Prostate gland (tissue), 2 donors: ENCODE data around the gene TMEM208. TPM values are rescaled to one million over a fixed set of nuclear protein-coding genes. Genes with fewer than 3 reads are reported as not detected.

ENCODE experiments used
- DNase-seq: peaks from one replicate; pipeline ENCODE4 v3.0.0-alpha.2; 2019; ENCODE audit warnings: low spot score
- H3K27ac ChIP-seq, 2 donors: fragments of 200-600 bp; sonication (generic); 2 replicates each; pipeline ENCODE4 v1.5.1; 2017 to 2019
- H3K27me3 ChIP-seq: fragments of 200-600 bp; sonication (generic); replicated peaks from 2 replicates; pipeline ENCODE4 v1.5.1; 2019; ENCODE audit not compliant: insufficient read depth
- H3K36me3 ChIP-seq, 2 donors: fragments of 200-600 bp; sonication (generic); 1 replicate in 1 of 2; 2 replicates in 1 of 2; pipeline versions ENCODE4 v1.5.1 to v1.8.1; 2017 to 2019
- H3K4me1 ChIP-seq: fragments of 200-600 bp; sonication (generic); replicated peaks from 2 replicates; pipeline ENCODE4 v1.5.1; 2019
- H3K4me3 ChIP-seq, 2 donors: fragments of 200-600 bp; sonication (generic); 2 replicates each; pipeline ENCODE4 v1.5.1; 2017 to 2019
- H3K9me3 ChIP-seq: fragments of 200-600 bp; sonication (generic); 2 replicates; pipeline ENCODE4 v1.5.1; 2017
- CTCF ChIP-seq, 4 experiments: fragments of 200-600 bp in 2 of 4; fragments of 450-650 bp in 2 of 4; sonication (generic) in 2 of 4; IDR thresholded peaks; 1 replicate in 3 of 4; 2 replicates in 1 of 4; pipeline ENCODE4 v1.5.1; 2016 to 2019; ENCODE audit warnings: antibody characterized with exemption in 4 of 4, mild to moderate bottlenecking in 2 of 4, moderate library complexity in 2 of 4
- POLR2A ChIP-seq: fragments of 450-650 bp; IDR thresholded peaks from one replicate; pipeline ENCODE4 v1.6.1; 2016; ENCODE audit warnings: antibody characterized with exemption, mild to moderate bottlenecking
- POLR2AphosphoS5 ChIP-seq: sonication (generic); formaldehyde crosslinking; IDR thresholded peaks from one replicate; pipeline ENCODE4 v1.6.1; 2017; ENCODE audit warnings: antibody characterized with exemption
- WGBS: methylation state at CpG from one replicate; pipeline ENCODE4 v1.1.5; 2018; 5-methylcytosine and 5-hydroxymethylcytosine counted together
- intact Hi-C: fragments of 100-400 bp; cut with DNase I; formaldehyde crosslinking; loops from one replicate; pipeline ENCODE4 v1.14.2; 2022
- microRNA counts, 2 donors: library from miRNA; unstranded; fragments of <30 nt; microRNA quantifications; one replicate each; lab custom pipeline; 2016 to 2017
- microRNA-seq: library from miRNA; unstranded; fragments of <30 nt; microRNA quantifications from one replicate; pipeline ENCODE4, GENCODE V29; 2016
- small RNA-seq, 2 donors: library from RNA; depleted of rRNA; stranded (forward); fragments of <200 nt; gene quantifications; one replicate each; pipeline ENCODE3, GENCODE V24; 2016
- total RNA-seq, 2 donors: library from RNA; depleted of rRNA; stranded (reverse); fragments of >200 nt; gene quantifications; one replicate each; pipeline ENCODE4 v1.1.0, GENCODE V29; 2016

TMEM208 gene
- total RNA-seq, 2 donors from 2014 or later, result 39.1 to 57.1 TPM

GRCh38 chr16:67277999-67278772 lies 51.3 kb downstream of the TMEM208 start:
- TF ChIP-seq POLR2A (no peak), POLR2AphosphoS5 (no peak), CTCF (IDR thresholded peaks at IDR 0.05) (no peak)
- DNase-seq, result no peak
- WGBS, result 64% methylated on average over 13 of the region's 13 CpGs
- H3K27ac ChIP-seq, result peak overlapping the region; percentile 1 to 22
- intact Hi-C loops, result no loop called here
- peak overlapping the region; percentile 44 to 48 for H3K4me3 ChIP-seq
- peaks cover 4% of the 10 kb centered on the region for H3K4me1 ChIP-seq
- H3K27me3 ChIP-seq, result no peaks in the 10 kb centered on the region
- no peaks in the 10 kb centered on the region for H3K36me3 ChIP-seq
- H3K9me3 ChIP-seq, result no peaks in the 10 kb centered on the region

MicroRNAs encoded within 50 kb of the gene (microRNA counts, 767-probe panel; counts per million panel counts)
- microRNA hsa-miR-328 (lab: Ali Mortazavi, UCI), result 431 to 1,799 counts per million in 2 donors

Small RNA genes lying within 50 kb of the gene (microRNA-seq; reads per million reads assigned to microRNA genes)
- gene MIR328, result 414 reads per million, percentile 84 among the genes with 10 or more reads in this experiment

Small RNA genes lying within 50 kb of the gene (small RNA-seq; reads per million reads assigned to genes)
- gene MIR328, result 8.5 to 21.2 reads per million in 2 donors

Other genes with a start within 250 kb of the TMEM208 start
- gene CES4A, start 238.5 kb upstream of the TMEM208 start, total RNA-seq, result 10 to 100 TPM in 1 of 2 donors, 1 to 10 TPM in 1; 1.4 to 10.7 TPM
- gene CBFB, start 198.0 kb upstream of the TMEM208 start, total RNA-seq, result 10 to 100 TPM; 27.0 to 46.2 TPM
- gene PHAF1, start 117.2 kb upstream of the TMEM208 start, total RNA-seq, result 10 to 100 TPM; 30.1 to 31.9 TPM
- 10 to 100 TPM; 32.1 to 37.3 TPM for gene B3GNT9, start 76.1 kb upstream of the TMEM208 start, total RNA-seq
- gene TRADD, start 67.2 kb upstream of the TMEM208 start, total RNA-seq, result 10 to 100 TPM; 33.3 to 56.3 TPM
- gene FBXL8, start 67.2 kb upstream of the TMEM208 start, total RNA-seq, result 100 to 1,000 TPM in 1 of 2 donors, 10 to 100 TPM in 1; 67.9 to 124 TPM
- gene HSF4, start 62.4 kb upstream of the TMEM208 start, total RNA-seq, result 100 to 1,000 TPM; 109 to 137 TPM
- gene NOL3, start 56.6 kb upstream of the TMEM208 start, total RNA-seq, result 100 to 1,000 TPM in 1 of 2 donors, 10 to 100 TPM in 1; 60.8 to 129 TPM
- 10 to 100 TPM; 13.9 to 28.9 TPM for gene MATCAP1, start 43.2 kb upstream of the TMEM208 start, total RNA-seq
- 1 to 10 TPM; 1.1 to 8.2 TPM for gene EXOC3L1, start 37.0 kb upstream of the TMEM208 start, total RNA-seq
- 100 to 1,000 TPM in 1 of 2 donors, 10 to 100 TPM in 1; 91.6 to 105 TPM for gene E2F4, start 35.0 kb upstream of the TMEM208 start, total RNA-seq
- 10 to 100 TPM; 24.8 to 36.7 TPM for gene ELMO3, start 28.0 kb upstream of the TMEM208 start, total RNA-seq
- 10 to 100 TPM; 11.2 to 46.1 TPM for gene FHOD1, start 20.4 kb downstream of the TMEM208 start, total RNA-seq
- gene SLC9A5, start 21.8 kb downstream of the TMEM208 start, total RNA-seq, result 1 to 10 TPM in 1 of 2 donors, under 1 TPM in 1; 0.27 to 2.6 TPM
- 10 to 100 TPM in 1 of 2 donors, 1 to 10 TPM in 1; 7.7 to 57.8 TPM for gene PLEKHG4, start 52.4 kb downstream of the TMEM208 start, total RNA-seq
- 1 to 10 TPM in 1 of 2 donors, not detected in 1; 7.0 TPM for gene KCTD19, start 99.6 kb downstream of the TMEM208 start, total RNA-seq
- 1 to 10 TPM in 1 of 2 donors, not detected in 1; 4.6 TPM for gene LRRC36, start 99.7 kb downstream of the TMEM208 start, total RNA-seq
- 1 to 10 TPM; 3.4 to 10.0 TPM for gene TPPP3, start 166.4 kb downstream of the TMEM208 start, total RNA-seq
- gene ZDHHC1, start 189.3 kb downstream of the TMEM208 start, total RNA-seq, result 10 to 100 TPM; 20.3 to 69.8 TPM
- gene HSD11B2, start 204.0 kb downstream of the TMEM208 start, total RNA-seq, result 10 to 100 TPM; 11.4 to 35.6 TPM